ENCODE data around the gene TBX4.

The TBX4 gene

GRCh38 chr17:61452301-61453290, at the start of gene TBX4:
TSS of gene TBX4 (plus strand) at chr17:61452422. CDS start at chr17:61456491, 4,069 bp downstream.
- DNase-seq, result peak; percentile 74

DNA sequence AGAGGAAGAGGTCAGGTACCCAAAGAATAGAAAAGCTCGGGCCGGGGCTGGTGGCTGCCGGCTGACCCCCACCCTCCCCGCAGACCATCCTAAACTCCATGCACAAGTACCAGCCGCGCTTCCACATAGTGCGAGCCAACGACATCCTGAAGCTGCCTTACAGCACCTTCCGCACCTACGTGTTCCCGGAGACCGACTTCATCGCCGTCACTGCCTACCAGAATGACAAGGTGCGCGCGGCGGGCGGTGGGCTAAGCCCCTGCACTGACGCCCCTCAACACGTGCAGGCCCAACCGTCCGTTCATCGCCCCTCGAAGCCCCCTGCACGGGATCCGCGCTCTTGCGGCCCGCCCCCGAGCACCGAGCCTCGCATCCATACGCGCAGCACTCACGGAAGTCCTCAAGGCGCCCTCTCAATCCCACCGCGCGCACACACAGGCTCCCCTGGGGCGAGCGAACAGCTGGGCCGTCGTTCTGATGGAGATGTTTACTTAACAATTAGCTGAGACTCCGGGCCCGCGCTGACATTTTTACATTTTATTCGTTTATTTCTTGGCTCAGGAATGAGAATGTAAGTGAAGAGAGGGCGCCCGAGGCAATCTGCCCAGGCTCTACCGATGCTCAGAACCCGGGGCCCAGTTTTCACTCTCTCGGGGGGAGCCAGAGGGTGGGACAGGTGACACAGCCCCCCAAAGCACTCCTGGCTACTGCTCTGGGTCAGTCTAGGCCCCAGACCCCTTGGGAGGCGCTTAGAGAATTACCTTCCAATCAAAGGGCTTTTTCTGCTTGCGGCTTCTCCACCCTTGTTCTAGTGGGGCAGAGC, 49.0 kb upstream of the TBX4 start:
- DNase-seq, result peak; percentile 82

- DNase-seq, result peak; percentile 84
Observed at GRCh38 chr17:61403801-61404662, 48.2 kb upstream of the TBX4 start.

DNA sequence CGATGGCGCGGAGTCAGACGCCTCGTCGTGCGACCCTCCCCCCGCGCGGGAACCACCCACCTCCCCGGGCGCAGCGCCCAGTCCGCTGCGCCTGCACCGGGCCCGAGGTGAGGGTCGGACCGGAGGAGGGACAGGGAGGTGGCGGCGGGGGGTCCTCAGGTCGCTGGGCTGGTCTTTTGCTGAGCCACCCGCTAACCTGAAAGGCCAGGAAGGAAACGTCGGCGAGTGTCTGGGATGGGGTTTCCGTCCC, 47.6 kb upstream of the TBX4 start:
- DNase-seq, result no peak

GRCh38 chr17:61404913-61405685, 47.1 kb upstream of the TBX4 start:
- DNase-seq, result peak; percentile 74

- peak; percentile 55 for DNase-seq
Observed at GRCh38 chr17:61405686-61406536, 46.3 kb upstream of the TBX4 start.

- DNase-seq, result no peak
Observed at GRCh38 chr17:61406537-61406845, 45.7 kb upstream of the TBX4 start.

- no peak for DNase-seq
Observed at GRCh38 chr17:61406971-61407911, 45.0 kb upstream of the TBX4 start.

DNA sequence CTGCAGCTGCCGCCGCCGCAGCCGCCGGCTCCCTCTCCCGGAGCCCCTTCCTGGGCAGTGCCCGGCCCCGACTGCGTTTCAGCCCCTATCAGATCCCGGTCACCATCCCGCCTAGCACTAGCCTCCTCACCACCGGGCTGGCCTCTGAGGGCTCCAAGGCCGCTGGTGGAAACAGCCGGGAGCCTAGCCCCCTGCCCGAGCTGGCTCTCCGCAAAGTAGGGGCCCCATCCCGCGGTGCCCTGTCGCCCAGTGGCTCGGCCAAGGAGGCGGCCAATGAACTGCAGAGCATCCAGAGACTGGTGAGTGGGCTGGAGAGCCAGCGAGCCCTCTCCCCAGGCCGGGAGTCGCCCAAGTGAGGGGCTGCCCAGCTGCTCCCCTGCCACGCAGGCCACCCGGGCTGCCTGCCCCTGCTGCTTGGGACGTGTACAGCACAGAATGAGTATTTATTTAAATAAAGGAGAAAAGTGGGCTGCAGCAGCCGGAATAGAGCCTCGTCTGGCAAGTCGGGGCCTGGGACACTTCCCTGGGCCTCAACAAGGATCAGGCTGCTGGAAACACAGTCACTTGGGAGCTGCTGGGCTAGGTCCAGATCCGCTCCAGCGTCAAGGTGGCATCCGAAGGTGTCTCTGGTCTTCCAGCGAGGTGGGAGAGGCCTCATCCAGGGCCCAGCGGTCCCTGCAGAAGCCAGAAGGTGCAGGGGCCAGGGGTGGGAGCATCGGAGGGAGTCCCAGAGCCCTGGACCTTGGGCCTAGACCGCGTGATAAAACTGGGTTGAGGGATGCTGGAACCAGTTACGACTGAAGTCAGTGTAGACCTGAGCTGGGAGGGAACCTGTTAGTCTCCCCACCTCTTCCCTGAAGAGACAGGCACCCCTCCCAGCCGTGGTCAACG, 43.8 kb upstream of the TBX4 start:
- DNase-seq, result peak; percentile 71

- DNase-seq, result peak; percentile 85
Observed at GRCh38 chr17:61409301-61410112, 42.7 kb upstream of the TBX4 start.

- peak; percentile 78 for DNase-seq
Observed at GRCh38 chr17:61410141-61411010, 41.8 kb upstream of the TBX4 start.

GRCh38 chr17:61411011-61411260, 41.3 kb upstream of the TBX4 start:
- DNase-seq, result no peak

- peak; percentile 96 for DNase-seq
Observed at GRCh38 chr17:61411261-61412142, 40.7 kb upstream of the TBX4 start.

DNA sequence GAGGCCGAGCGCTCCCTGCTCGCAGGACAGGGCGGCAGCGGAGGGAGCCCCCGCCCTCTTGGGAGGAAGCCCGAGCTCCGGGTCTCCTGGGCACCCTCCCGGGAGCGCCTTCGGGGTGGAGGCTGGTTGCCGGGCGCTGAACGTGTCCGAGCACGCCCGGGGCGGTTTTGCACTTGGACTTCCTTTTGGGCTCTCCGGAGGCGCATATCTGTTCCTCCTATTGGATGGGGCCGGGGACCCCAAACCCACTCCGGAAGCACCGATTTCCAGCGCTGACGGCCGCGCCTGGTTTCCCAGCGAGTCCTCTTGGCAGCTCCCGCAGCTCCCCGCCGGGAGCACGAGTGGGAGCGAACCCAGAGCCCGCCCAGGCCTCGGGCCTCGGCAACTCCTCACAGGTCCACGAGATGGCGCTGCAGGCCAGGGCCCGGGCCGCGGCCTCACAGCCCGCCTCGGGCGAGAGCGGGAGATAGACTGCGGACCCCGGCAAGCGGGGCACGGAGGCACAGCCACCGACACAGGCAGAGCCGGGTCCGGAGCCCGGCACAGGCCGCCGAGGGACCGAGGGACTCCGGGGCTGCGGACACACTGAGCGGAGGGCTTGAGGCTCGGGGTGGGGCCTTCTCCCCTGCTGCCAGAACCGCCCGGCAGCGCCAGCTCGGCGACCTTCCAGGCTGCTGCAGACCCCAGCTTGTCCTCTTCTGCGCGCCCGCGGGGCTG, 39.9 kb upstream of the TBX4 start:
- peak; percentile 97 for DNase-seq

GRCh38 chr17:61412860-61413660, 39.2 kb upstream of the TBX4 start:
- DNase-seq, result peak; percentile 78

Data from eye (tissue), 1 donor.